HL-60/S4 (cell line): ENCODE data around the gene LRBA.
"Not testable (repeated sequence)": the region's sequence is repeated elsewhere in the genome, so short reads cannot be mapped to it uniquely, and the experiment has no call there.

ENCODE experiments used
- in situ Hi-C: fragments of 300-500 bp; cut with MboI; formaldehyde crosslinking; loops from 2 replicates; pipeline ENCODE4 v1.14.3; 2022; ENCODE audit warnings: low sequenced_read_pairs

The LRBA gene

DNA sequence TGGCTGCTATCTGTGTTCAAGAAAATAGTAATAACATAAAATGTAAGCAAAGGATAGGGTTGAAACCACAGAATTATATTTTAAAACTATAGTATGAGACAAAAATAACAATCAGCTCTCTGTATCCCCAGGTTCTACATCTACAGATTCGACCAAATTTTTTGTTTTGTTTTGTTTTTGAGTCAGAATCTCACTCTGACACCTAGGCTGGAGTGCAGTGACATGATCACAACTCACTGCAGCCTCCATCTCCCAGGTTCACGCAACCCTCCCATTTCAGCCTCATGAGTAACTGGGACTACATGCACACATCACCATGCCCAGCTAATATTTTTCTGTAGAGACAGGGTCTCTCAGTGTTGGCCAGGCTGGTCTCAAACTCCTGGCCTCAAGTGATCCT is 319.9 kb downstream of the LRBA start:
- in situ Hi-C loops: loop anchor here (25.0 kb wide), 1 partner anchor 92 kb away; no protein-coding TSS in a partner anchor

DNA sequence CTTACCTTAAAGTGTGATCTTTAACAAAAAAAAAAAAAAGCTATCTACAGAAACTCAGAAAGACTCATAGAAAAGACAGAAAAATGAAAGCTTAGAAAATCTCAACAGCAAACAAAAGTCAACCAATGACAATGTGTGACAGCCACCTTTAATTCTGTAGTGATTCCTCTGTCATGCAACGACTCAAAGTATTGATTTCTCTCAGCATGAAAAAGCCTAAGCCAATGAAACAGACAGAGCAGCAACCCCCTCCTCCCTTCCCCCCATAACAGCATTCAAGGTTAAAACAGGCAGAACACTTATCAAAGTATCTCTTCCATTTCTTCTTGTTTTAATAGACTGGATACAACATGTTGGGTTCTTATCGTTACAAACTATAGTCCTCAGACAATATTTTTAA is 320.6 kb downstream of the LRBA start:
- in situ Hi-C loops: loop anchor here (25.0 kb wide), 1 partner anchor 93 kb away; no protein-coding TSS in a partner anchor

GRCh38 chr4:150683775-150684350 is 331.2 kb downstream of the LRBA start:
- in situ Hi-C loops: loop anchor here (25.0 kb wide), 1 partner anchor 103 kb away; no protein-coding TSS in a partner anchor

DNA sequence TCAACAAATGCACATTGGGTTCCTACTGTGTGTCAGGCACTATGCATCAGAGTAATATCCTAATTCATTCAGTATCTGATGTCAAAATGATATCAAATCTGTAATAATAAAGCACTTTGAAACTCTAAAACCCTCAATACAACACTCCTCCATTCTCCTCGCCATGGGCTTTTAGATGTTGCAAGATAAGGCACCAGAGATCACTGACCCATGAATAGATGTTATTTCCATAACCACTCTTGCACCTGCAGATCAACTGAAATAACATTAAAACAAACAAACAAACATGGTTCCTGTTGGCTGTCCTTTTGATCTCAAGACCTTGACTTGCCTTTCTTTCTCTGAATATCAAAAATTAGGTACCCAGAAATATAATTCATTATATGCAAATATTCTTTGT is 333.0 kb downstream of the LRBA start:
- in situ Hi-C loops: loop anchor here (25.0 kb wide), 1 partner anchor 105 kb away; no protein-coding TSS in a partner anchor

- in situ Hi-C loops: loop anchor here (25.0 kb wide), 1 partner anchor 106 kb away; no protein-coding TSS in a partner anchor
Observed at GRCh38 chr4:150681063-150681462, 334.0 kb downstream of the LRBA start.

DNA sequence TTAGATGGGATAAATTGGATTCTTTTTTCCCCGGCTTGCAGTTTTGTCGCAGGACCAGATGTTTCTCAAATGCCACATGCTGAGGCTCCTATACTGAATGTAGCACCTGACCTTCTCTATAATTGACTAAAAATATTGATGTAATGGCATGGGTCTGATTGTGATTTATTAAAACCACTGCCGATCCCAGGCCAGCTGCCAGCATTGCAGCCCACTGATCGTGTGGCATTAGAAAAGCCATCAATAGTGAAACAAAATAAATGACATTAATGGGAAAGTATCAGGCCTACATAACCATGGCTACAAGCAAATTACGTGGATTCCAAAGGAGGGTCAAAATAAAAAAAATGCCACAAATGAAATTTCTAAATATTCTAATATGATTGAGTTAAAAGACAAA is 334.4 kb downstream of the LRBA start:
- in situ Hi-C loops: loop anchor here (25.0 kb wide), 1 partner anchor 107 kb away; no protein-coding TSS in a partner anchor

DNA sequence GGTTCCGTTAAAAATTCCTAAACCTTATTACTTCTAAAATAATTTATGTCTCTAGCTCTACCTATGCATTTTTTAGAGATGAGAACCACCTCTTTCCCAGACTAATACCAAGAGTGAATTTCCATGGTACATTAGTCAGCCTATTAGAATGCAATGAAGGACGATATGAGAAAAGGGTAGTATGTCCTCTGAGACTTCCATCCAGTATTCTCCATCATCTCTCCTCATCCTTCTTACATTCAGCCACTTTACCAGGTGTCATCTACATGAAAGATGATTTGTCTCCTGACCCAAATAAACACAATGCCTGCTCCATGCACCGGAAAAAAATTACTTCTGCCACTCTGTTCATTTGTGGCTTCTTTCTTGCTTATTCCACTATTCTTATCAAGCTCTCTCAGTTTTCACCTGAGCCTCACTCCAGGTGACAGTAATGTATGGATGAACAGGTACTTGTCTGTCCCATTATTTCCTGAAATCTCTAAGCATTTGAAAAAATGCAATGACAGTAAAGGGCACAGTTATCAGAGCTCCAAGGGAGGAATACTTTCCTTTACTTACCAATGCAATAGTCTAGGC is 335.2 kb downstream of the LRBA start:
- in situ Hi-C loops: loop anchor here (25.0 kb wide), 1 partner anchor 107 kb away; no protein-coding TSS in a partner anchor

DNA sequence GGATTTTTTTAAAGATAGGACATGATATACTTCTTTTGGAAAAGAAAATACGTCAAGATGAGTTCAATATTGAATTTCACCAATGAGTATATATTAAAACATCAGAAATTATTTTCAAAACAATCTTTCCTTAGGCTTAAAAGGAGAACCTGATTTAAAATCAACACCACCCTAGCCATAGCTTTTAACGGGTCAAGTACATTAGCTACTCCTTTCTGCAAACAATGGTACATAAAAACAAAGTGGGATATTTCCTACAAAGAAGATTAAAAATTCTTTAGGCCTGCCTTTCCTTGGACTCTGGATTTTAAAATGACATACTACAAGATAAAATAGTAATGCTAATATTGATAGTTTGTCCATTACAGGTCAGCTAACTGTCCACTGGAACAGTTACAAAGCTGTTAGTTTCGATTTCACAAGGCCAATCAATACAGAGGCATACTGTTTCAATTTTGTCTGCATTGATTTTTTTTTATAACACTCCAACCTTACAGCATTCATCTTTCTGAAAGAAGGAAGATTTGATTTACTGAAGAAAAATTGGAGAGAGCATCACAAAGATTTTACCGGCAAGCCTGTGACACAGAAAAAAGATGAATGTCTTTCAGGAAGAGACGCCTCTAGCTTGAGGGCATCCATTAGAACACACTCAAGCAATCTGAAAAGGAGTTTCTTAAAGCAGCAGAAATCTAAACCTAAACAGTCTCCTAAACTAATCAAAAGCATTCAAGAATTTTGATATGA is 335.9 kb downstream of the LRBA start:
- in situ Hi-C loops: loop anchor here (25.0 kb wide), 1 partner anchor 108 kb away; no protein-coding TSS in a partner anchor

- in situ Hi-C loops: no loop called here
Observed at GRCh38 chr4:150673793-150674192, 341.3 kb downstream of the LRBA start.

DNA sequence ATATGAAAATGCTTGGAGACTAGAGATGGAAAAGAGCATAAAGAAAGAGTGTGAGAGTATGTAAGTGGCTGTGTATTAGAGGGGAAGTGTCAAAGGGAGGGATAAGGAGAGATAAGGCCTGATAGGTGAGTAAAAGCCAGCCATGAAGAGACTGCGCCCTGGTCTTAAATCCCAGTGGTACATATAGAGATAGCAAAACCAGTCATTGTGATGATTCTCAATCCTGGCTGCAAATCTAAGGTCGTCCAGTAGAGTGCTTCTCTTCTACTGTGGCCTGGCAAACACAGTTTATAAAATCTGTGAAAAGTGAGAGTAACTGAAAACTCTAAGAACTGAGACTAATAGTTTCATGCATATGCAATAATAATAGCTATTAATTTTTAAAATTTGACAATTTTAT is 346.3 kb downstream of the LRBA start:
- in situ Hi-C loops: no loop called here

DNA sequence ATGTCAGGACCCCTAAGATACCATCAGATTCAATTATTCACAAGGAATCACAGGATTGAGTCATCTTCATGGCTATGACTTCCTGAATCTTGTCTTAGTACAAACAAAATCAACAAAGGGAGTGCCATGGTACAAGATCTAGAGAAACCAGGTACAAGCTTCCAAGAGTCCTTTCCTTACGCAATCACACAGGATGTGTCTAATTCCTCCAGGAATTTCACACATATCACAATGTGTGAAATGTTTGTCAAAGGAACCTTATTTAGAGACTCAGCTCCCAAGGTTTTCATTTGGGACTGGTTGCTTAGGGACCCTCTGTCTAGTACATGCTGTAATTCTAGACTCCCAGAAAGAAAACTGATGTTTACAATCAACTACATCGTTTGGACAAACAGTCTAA is 350.1 kb downstream of the LRBA start:
- in situ Hi-C loops: no loop called here

DNA sequence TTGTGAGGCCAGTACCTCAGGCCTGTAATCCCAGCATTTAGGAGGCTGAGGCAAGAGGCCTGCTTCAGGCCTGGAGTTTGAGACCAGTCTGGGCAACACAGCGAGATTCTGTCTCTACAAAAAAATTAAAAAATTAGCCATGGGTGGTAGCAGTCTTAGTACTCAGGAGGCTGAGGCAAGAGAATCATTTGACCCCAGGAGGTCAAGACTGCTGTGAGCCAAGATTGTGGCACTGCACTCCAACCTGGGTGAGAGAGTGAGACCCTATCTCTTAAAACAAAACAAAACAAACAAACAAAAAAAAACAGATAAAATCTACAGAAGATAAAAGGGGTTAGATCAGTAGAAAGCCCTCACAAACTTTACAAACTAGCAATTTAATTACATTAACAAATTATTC is 352.4 kb downstream of the LRBA start:
- in situ Hi-C loops: no loop called here

GRCh38 chr4:150661551-150661950 is 353.5 kb downstream of the LRBA start:
- in situ Hi-C loops: not testable (repeated sequence)

DNA sequence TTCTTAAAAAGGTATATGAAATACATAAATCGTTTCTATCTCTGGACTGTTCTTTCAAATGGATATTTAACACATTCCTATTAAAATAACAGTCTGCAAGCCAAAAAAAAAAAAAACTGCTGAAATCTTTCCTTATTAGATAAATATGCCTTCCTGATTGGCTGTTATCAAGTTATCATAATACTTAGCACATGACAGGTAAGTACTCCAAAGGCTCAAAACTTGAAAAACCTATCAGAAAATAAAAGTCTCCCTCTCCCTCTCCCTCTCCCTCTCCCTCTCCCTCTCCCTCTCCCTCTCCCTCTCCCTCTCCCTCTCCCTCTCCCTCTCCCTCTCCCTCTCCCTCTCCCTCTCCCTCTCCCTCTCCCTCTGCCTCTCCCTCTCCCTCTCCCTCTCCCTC is 356.8 kb downstream of the LRBA start:
- in situ Hi-C loops: not testable (repeated sequence)

DNA sequence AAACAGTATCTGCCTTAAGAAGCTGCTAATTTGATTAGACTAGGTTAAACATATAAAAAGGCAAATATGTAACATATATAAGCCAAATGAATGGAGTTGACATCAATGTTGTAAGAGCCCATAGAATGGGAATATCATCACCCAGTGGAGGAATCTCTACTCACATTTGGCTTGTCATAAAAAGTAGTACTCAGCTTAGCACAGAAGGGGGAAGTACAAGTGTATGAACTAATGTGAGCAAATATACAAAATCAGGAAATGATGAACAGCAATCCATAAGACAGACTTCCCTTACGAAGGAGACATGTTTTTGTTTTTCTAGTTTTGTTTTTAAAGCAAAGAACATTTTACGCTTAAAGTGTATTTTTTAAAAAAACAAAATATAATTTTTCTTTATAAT is 358.2 kb downstream of the LRBA start:
- in situ Hi-C loops: no loop called here

GRCh38 chr4:150650751-150651150 is 364.3 kb downstream of the LRBA start:
- in situ Hi-C loops: no loop called here

GRCh38 chr4:150648123-150648522 is 367.0 kb downstream of the LRBA start:
- in situ Hi-C loops: no loop called here

GRCh38 chr4:150647008-150647407 is 368.1 kb downstream of the LRBA start:
- in situ Hi-C loops: no loop called here

DNA sequence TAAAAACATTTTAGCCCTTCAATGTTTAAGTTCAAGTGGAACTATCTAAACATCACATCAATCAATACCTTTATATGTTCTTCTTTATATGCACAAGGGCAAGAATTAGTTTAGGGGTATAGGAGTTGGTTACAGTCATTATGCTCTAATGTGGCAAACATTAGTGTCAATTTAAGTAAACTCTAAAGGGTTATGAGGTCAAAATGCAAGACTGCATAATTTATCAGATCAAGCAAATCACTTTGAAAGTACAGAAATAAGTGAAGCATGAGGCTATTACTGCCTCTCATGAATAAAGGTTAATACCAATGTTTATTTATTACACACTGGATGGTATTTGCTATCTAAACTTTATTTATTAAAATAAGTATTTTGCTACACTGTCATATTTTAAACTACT is 373.5 kb downstream of the LRBA start:
- in situ Hi-C loops: no loop called here

DNA sequence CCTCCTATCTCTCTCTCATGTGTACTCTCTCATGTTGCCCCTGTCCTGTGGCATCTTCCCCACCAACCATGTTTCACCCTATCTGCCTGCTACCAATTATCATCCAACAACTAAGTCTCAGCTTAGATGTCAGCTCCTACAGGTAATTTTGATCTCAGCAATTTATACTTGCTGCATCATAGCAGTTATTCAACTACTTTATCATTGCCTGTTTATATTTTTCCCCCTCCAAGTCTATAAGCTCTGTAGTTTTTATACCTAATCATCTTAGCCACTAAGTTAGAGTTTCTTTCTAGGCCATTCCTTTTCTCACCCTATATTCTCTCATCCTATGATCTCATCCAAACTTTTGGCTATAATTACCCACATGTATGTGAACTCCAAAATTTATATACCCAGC is 382.4 kb downstream of the LRBA start:
- in situ Hi-C loops: no loop called here

- in situ Hi-C loops: no loop called here
Observed at GRCh38 chr4:150628073-150628472, 387.0 kb downstream of the LRBA start.

DNA sequence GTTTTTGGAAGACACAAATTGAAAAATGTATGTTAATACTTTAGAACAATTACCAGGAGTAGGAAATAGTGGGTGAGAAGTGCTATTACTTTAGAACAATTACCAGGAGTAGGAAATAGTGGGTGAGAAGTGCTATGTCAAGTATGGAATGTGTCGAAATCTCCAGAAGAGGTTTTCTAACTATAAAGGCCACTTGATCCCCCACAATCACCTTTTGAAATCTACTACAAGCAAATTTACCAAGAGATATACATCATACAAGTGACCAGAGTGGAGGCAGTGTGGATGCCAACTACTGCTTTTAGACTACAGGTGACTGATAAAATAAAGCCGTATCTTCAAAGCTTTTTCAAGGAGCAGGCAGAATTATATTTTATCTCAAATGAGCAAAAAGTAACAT is 390.1 kb downstream of the LRBA start:
- in situ Hi-C loops: no loop called here
